ENCODE data around the gene CES2. TPM values are rescaled to one million over a fixed set of nuclear protein-coding genes. Genes with fewer than 3 reads are reported as not detected.
"Not testable (repeated sequence)": the region's sequence is repeated elsewhere in the genome, so short reads cannot be mapped to it uniquely, and the experiment has no call there.

The CES2 gene
- total RNA-seq, 1 experiment from 2014 or later: 45.5 TPM

GRCh38 chr16:66944054-66944441, 8.7 kb downstream of the CES2 start:
- no peak for TF ChIP-seq CTCF (IDR thresholded peaks at IDR 0.05; ENCODE audit: insufficient read depth in 1 of 2, low read depth in 1 of 2, low read length in 1 of 2, severe bottlenecking in 1 of 2, unreplicated experiment in 1 of 2)
- CTCF ChIA-PET: interaction anchor here (0.6 to 1.6 kb wide), 3 partner anchors 10 to 75 kb away, joined by 3 to 5 read pairs (median 4); no protein-coding TSS in a partner anchor
- no peaks in the 10 kb centered on the region for H3K4me1 Mint-ChIP-seq (ENCODE audit: low read depth, unreplicated experiment)

GRCh38 chr16:66944971-66945370, 9.7 kb downstream of the CES2 start:
- intact Hi-C loops (cut with micrococcal nuclease; ENCODE audit: unreplicated experiment); H3K27ac Mint-ChIP-seq (ENCODE audit: unreplicated experiment); H3K4me3 Mint-ChIP-seq (ENCODE audit: unreplicated experiment); H3K9me3 ChIP-seq; BruUV-seq (replicated peaks); DNase-seq; H3K9me3 Mint-ChIP-seq (ENCODE audit: unreplicated experiment); H3K4me3 ChIP-seq (ENCODE audit: low read depth, low read length); H3K27me3 Mint-ChIP-seq (ENCODE audit: insufficient read depth, unreplicated experiment); H3K4me1 Mint-ChIP-seq (ENCODE audit: low read depth, unreplicated experiment); H3K4me1 ChIP-seq; POLR2A ChIA-PET; H3K27me3 ChIP-seq (replicated peaks; ENCODE audit: control insufficient read depth, insufficient read depth, low read length); H3K36me3 ChIP-seq (ENCODE audit: control insufficient read depth, insufficient read depth, low read length): not testable (repeated sequence)
- CTCF ChIA-PET: interaction anchor here (0.7 to 1.6 kb wide), 2 partner anchors 19 to 73 kb away, joined by 4 read pairs; no protein-coding TSS in a partner anchor
- H3K36me3 Mint-ChIP-seq (ENCODE audit: insufficient read depth, unreplicated experiment): peaks cover 26% of the 10 kb centered on the region

More at GRCh38 chr16:66944054-66944441, 8.7 kb downstream of the CES2 start:
- Mint-ChIP-seq H3K27me3 (ENCODE audit: insufficient read depth, unreplicated experiment) (no peaks in the 10 kb centered on the region), H3K36me3 (ENCODE audit: insufficient read depth, unreplicated experiment) (peaks cover 26% of the 10 kb centered on the region), H3K27ac (ENCODE audit: unreplicated experiment) (no peak overlapping the region), H3K4me3 (ENCODE audit: unreplicated experiment) (no peak overlapping the region), H3K9me3 (ENCODE audit: unreplicated experiment) (no peaks in the 10 kb centered on the region)
- Histone ChIP-seq H3K4me1 (no peaks in the 10 kb centered on the region), H3K4me3 (ENCODE audit: low read depth, low read length) (no peak overlapping the region), H3K27me3 (replicated peaks; ENCODE audit: control insufficient read depth, insufficient read depth, low read length) (no peaks in the 10 kb centered on the region), H3K9me3 (no peaks in the 10 kb centered on the region), H3K36me3 (ENCODE audit: control insufficient read depth, insufficient read depth, low read length) (peaks cover 6% of the 10 kb centered on the region)
- BruUV-seq (replicated peaks): no TSS peak
- intact Hi-C loops (cut with micrococcal nuclease; ENCODE audit: unreplicated experiment): no loop called here
- POLR2A ChIA-PET: no interaction called here
- no peak for DNase-seq

- no peaks in the 10 kb centered on the region for H3K27me3 ChIP-seq (replicated peaks; ENCODE audit: control insufficient read depth, insufficient read depth, low read length)
- Mint-ChIP-seq H3K4me3 (ENCODE audit: unreplicated experiment) (no peak overlapping the region), H3K27ac (ENCODE audit: unreplicated experiment) (no peak overlapping the region), H3K9me3 (ENCODE audit: unreplicated experiment) (no peaks in the 10 kb centered on the region), H3K36me3 (ENCODE audit: insufficient read depth, unreplicated experiment) (peaks cover 20% of the 10 kb centered on the region), H3K4me1 (ENCODE audit: low read depth, unreplicated experiment) (no peaks in the 10 kb centered on the region), H3K27me3 (ENCODE audit: insufficient read depth, unreplicated experiment) (no peaks in the 10 kb centered on the region)
- CTCF ChIA-PET: no interaction called here
- no peak for TF ChIP-seq CTCF (IDR thresholded peaks at IDR 0.05; ENCODE audit: insufficient read depth in 1 of 2, low read depth in 1 of 2, low read length in 1 of 2, severe bottlenecking in 1 of 2, unreplicated experiment in 1 of 2)
- no peak for DNase-seq
- intact Hi-C loops (cut with micrococcal nuclease; ENCODE audit: unreplicated experiment): loop anchor here (2.0 kb wide), 3 partner anchors 69 to 239 kb away; partner anchors contain the start of genes FBXL8 and TRADD
- H3K4me3 ChIP-seq (ENCODE audit: low read depth, low read length): no peak overlapping the region
- BruUV-seq (replicated peaks): no TSS peak
- H3K9me3 ChIP-seq: no peaks in the 10 kb centered on the region
- H3K36me3 ChIP-seq (ENCODE audit: control insufficient read depth, insufficient read depth, low read length): peaks cover 1% of the 10 kb centered on the region; the same call in 1 of the 2 replicates
- no peaks in the 10 kb centered on the region for H3K4me1 ChIP-seq
- POLR2A ChIA-PET: interaction anchor here (0.6 kb wide), 1 partner anchor 213 kb away, joined by 3 read pairs; no protein-coding TSS in a partner anchor
Measured at GRCh38 chr16:66945939-66946338, 10.6 kb downstream of the CES2 start.

Measured in Caco-2 (cell line).